Stomach smooth muscle (tissue), 2 donors: ENCODE data around the gene SGF29.
"Not testable (repeated sequence)": the region's sequence is repeated elsewhere in the genome, so short reads cannot be mapped to it uniquely, and the experiment has no call there.

Experiments
- H3K27ac ChIP-seq: one replicate; pipeline ENCODE4 v1.7.0; 2013; ENCODE audit warnings: mild to moderate bottlenecking, low read length, inconsistent platforms
- H3K27me3 ChIP-seq, 2 donors: one replicate each; pipeline ENCODE4 v1.7.0; 2013; ENCODE audit warnings: low read length in 2 of 2; ENCODE audit not compliant: insufficient read depth in 2 of 2, control insufficient read depth in 1 of 2
- H3K36me3 ChIP-seq, 2 donors: one replicate each; pipeline ENCODE4 v1.7.0; 2013; ENCODE audit warnings: low read length in 2 of 2; ENCODE audit not compliant: control insufficient read depth in 2 of 2, insufficient read depth in 2 of 2
- H3K4me1 ChIP-seq: one replicate; pipeline ENCODE4 v1.7.0; 2013; ENCODE audit warnings: low read length; ENCODE audit not compliant: control insufficient read depth, insufficient read depth
- H3K4me3 ChIP-seq, 2 donors: one replicate each; pipeline ENCODE4 v1.7.0; 2013; ENCODE audit warnings: low read length in 2 of 2
- H3K9ac ChIP-seq, 2 donors: one replicate each; pipeline ENCODE4 v1.7.0; 2013; ENCODE audit warnings: low read length in 2 of 2, mild to moderate bottlenecking in 1 of 2
- H3K9me3 ChIP-seq, 2 donors: one replicate each; pipeline ENCODE4 v1.7.0; 2013; ENCODE audit warnings: low read length in 2 of 2; ENCODE audit not compliant: control insufficient read depth in 2 of 2
- donor health status: healthy.
- donor health status: Pancreatic carcinoma.

The SGF29 gene

DNA sequence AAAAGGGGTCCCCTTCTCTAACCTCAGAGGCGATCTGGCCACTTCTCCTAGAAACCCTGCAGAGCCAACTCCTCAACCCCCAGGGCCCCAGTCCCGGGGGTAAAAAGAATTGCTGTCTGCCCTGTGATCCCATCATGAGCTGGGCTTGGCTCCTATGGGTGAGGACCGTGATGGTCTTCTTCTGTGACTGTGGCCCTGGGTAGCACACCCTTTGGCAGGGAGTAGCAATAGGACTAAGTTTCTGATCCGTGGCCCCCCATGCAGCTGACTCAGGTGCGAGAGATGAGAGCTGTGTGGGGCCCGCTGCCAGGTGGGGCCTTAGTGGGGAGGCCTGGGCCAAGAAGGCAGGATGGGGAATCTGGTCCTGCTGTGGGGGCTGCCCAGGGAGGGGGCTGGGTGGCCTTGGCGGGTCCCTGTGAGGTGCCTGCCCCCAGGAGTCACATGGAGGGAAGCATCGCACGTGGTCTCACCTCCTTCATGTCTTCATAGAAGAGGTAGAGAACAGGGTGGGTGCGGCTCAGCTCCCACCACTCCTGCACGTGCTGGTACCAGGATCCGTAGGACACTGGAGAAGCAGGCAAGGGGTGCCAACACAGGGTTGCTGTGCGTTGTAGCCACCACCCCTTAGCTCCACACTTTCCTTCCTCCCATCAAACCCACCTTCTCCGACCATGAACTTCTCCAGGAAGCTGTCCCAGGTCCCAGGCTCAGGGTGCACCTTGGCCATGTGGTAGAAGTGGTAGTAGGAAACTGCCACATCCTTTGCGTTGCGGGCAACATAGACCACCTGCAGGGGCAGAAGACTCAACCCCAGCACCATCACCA is 52.8 kb downstream of the SGF29 start:
- no peak overlapping the region for H3K4me3 ChIP-seq

DNA sequence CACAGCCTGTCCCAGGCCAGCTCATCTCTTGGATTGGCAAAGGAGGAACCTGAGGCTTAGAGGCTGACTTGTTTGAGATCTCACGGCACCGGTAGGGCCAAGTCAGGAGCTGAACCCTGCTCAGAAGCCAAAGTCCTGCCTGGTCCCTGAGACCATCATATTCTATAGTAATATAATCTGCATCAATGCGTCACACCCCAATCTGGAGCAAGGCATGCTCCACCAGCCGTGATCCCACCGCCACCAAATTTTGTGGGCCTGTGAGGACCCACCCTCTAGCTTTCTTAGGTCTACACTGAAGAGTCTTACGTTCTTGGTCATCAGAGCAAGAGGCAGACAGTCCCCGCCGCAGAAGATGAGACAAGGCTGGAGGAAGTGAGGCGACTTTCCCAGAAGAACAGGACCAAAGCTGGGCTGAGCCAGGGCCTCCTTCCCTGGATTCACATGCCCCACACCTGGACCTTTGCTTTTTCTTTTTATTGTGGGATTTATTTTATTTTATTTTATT is 53.5 kb downstream of the SGF29 start:
- H3K9me3 ChIP-seq = no peaks in the 10 kb centered on the region
- H3K4me3 ChIP-seq = no peak overlapping the region
- H3K27me3 ChIP-seq = peaks cover 0 to 18% of the 10 kb centered on the region in 2 donors
- no peak overlapping the region for H3K9ac ChIP-seq
- no peak overlapping the region for H3K27ac ChIP-seq
- H3K4me1 ChIP-seq = peaks cover 16% of the 10 kb centered on the region
- peaks cover 0 to 8% of the 10 kb centered on the region in 2 donors for H3K36me3 ChIP-seq

More for the DNA sequence above, 52.8 kb downstream of the SGF29 start:
- no peak overlapping the region for H3K9ac ChIP-seq
- peaks cover 0 to 8% of the 10 kb centered on the region in 2 donors for H3K36me3 ChIP-seq
- peaks cover 16% of the 10 kb centered on the region for H3K4me1 ChIP-seq
- H3K27me3 ChIP-seq = peaks cover 0 to 18% of the 10 kb centered on the region in 2 donors
- no peaks in the 10 kb centered on the region for H3K9me3 ChIP-seq
- no peak overlapping the region for H3K27ac ChIP-seq

DNA sequence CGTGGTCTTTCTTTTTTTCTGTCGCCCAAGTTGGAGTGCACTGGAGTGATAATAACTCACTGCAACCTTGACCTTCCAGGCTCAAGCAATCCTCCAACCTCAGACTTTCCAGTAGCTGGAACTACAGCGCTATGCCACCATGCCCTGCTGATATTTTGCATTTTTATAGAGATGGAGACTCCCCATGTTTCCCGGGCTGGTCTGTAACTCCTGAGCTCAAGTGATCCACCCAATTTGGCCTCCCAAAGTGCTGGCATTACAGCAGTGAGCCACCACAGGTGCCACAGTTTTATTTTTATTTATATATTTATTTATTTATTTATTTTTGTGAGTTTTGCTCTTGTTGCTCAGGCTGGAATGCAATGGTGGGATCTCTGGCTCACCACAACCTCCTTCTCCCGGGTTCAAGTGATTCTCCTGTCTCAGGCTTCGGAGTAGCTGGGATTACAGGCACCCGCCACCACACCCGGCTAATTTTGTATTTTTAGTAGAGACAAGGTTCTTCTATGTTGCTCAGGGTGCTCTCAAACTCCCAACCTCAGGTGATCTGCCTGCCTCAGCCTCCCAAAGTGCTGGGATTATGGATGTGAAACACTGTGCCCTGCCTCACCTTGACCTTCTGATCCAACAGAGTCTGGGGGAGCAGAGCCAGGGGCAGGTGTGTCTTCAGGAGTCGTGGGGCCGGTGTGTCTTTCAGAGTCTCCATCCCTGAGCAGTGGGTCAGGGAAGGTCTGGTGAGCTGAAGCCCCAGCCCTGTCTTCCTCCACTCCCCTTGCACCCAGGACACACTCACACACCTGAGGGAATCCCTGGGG is 54.2 kb downstream of the SGF29 start:
- Histone ChIP-seq H3K4me1 (peaks cover 16% of the 10 kb centered on the region), H3K27me3 (peaks cover 0 to 18% of the 10 kb centered on the region in 2 donors)
- H3K27ac ChIP-seq, H3K9ac ChIP-seq, H3K9me3 ChIP-seq, H3K36me3 ChIP-seq, H3K4me3 ChIP-seq: not testable (repeated sequence)

DNA sequence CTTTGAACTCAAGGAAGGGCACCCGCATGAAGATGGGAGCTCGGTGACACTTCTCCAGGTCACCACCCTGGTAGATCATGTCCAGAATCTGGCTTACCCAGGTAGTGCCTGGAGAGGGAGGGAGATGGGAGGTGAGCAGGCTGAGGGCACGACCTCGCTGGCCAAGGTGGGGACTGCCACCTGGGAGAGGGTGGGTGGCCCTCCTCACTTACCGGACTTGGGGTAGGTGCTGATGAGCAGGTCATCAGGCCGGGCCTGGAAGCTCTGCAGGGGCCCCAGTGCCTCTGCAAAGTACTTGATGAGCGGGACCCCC is 54.7 kb downstream of the SGF29 start:
- Histone ChIP-seq H3K4me1 (peaks cover 16% of the 10 kb centered on the region), H3K27me3 (peaks cover 0 to 16% of the 10 kb centered on the region in 2 donors)
- not testable (repeated sequence) for H3K9ac ChIP-seq, H3K9me3 ChIP-seq, H3K36me3 ChIP-seq, H3K27ac ChIP-seq, H3K4me3 ChIP-seq

DNA sequence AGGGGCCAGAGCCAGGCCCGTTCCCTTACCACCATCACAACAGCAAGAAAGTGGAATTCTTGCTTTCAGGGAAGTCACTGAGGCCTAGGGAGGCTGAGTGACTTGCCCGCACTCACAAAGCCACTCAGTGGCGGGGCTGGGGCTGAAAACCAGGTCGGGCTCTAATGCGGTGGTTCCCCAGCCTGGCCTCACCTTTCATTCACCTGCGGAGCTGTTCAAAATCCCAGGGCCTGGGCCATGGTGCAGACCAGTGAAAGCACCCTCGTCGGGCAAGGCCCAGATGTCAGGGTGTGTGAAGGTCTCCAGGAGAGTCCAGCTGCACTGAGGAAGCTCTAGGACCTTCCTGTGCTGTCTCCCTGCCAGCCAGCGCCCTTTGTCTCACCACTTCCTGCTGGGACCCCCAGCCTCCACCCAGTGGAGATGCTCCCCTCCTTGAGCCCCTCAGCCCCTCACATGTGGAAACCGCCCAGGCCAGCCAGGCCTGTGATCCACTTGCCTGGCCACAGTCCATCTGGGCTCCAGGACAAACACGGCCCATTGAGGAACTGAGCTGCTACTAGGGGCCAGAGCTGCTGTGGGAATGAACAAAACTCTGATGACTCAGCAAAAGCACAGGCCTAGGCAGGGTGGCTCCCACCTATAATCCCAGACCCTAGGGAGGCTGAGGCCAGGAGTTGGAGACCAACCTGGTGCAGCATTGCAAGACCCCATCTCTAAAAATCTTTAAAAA is 55.3 kb downstream of the SGF29 start:
- not testable (repeated sequence) for H3K9me3 ChIP-seq, H3K36me3 ChIP-seq
- Histone ChIP-seq H3K27ac (peak overlapping the region; percentile 24), H3K4me1 (peaks cover 16% of the 10 kb centered on the region), H3K27me3 (peaks cover 0 to 11% of the 10 kb centered on the region in 2 donors), H3K4me3 (peak overlapping the region; percentile 27 to 74), H3K9ac (peak overlapping the region in 1 of 2 donors; percentile 58)

DNA sequence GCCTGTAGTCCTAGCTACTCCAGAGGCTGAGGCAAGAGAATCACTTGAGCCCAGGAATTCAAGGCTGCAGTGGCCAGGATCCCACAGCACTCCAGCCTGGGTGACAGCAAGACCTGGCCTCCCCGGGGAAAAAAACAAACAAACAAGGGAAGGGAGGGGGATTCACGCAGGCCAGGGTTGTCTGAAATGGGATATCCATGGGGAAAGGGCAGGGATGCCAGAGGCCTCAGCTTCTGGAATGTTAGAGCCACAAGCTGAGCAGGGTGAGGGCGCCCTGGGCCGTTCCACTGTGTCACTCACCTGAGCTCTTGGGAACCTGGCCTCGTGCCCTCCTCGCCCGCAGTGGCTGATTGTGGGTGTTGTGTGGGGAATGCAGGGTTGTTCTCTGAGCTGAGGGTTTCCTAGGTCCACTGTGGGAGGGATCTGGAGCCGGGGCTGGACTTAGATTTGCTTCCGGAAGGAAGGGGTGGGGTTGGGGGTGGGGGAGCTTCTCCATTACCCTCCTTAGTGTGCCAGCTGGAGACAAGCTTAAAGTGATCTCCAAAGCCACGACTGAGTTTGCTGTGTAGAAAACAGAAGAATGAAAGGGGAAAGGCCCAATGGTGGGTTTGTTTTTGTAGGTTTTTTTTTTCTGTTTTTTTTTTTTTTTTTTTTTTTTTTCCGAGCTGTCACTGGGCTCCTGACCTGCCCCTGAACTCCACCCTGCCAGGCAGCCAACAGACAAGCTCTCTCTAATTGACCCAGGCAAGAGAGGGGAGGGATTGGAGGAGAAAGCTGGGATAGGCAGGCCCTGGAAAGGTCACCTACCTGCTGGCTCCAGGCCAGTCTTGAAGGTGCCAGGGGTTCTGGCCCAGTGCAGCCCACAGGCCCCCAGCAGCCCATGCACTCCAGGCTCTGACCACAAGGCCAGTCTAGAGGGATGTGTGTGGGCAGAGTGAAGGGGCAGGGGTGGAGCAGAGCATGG is 56.2 kb downstream of the SGF29 start, which contains the start of gene SULT1A1:
Gene SULT1A1, minus strand, starts transcription at position 414 of the 964 bp plus-strand sequence. CDS start 1,189 bp downstream, outside the sequence.
- Histone ChIP-seq H3K27me3 (peaks cover 0 to 8% of the 10 kb centered on the region in 2 donors), H3K27ac (peak within 1 kb of the TSS; percentile 24), H3K9me3 (no peaks in the 10 kb centered on the region), H3K36me3 (peaks cover 0 to 5% of the 10 kb centered on the region in 2 donors), H3K9ac (peak within 1 kb of the TSS in 1 of 2 donors; percentile 58), H3K4me3 (peak within 1 kb of the TSS; percentile 27 to 74), H3K4me1 (peaks cover 16% of the 10 kb centered on the region)

DNA sequence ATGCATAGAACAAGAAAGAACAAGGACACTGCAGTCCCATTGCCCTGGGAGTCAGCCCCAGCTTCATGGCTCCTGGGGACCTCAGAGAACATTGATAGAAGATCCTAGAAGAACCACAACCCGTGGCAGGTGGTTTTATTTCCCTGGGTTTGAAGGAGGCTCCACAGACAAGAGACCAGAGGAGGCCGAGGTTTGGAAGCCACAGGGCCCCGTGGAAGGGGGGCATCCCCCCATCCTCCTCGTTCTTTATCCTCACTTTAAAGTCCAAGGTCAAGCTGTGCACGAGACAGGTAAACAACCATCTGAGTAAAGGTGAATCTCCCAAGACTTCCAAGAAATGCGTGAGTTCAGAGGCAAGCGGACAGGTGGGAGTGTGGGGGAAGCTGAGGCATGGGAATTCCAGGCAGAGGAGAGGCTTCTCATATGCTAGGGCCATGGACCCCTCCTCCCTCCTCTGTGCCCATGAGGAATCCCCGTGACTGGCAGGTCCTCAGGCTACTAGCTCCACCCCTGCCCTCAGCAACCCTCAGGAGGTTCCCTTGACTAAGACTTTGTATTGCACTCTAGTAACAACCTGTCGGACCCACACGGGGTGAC is 57.0 kb downstream of the SGF29 start:
- Histone ChIP-seq H3K36me3 (peaks cover 0 to 5% of the 10 kb centered on the region in 2 donors), H3K4me1 (peaks cover 16% of the 10 kb centered on the region), H3K4me3 (peak overlapping the region in 1 of 2 donors; percentile 54), H3K9ac (peak overlapping the region in 1 of 2 donors; percentile 47), H3K27me3 (peaks cover 0 to 8% of the 10 kb centered on the region in 2 donors), H3K9me3 (no peaks in the 10 kb centered on the region), H3K27ac (no peak overlapping the region)

DNA sequence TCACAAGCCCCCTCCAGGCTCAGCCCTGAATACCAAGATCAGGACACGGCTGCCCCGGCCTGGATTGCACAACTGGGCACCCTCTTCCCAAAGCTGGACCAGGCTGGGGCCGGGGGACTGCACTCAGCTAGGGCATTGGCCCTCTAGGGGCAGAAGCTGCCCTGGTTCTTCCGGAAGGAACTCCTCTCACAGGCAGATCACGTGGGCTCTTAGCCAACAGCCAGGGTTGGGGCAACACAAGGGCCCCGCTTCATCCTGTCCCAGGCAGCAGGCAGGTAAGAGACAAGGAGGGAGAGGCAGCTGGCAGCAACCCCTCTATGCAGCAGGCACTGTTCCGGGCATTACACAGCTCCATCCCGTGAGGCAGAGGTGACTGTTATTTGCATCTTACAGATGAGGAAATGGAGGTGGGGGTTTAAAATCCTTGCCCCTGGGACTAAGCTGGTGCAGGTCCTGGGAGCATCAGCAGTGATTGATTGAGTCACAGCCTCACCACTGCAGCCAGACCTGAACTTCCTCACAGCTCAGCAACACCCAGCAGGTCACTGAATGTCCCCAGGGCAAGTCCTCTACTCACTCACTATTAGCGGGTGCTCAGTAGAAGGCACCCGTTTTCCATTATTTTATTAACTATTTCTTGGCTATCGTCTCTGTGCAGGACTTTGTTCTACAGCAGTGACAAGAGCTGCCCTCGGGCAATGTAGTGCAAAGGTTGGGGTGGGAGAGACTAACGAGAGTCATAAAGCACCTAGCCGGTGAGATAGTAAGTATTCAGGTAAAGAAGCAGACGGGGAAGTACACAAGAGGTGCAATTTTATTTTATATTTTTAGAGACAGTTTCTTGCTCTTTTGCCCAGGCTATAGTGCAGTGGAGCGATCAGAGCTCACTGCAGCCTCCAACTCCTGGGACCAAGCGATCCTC is 58.9 kb downstream of the SGF29 start:
- not testable (repeated sequence) for H3K4me3 ChIP-seq, H3K27me3 ChIP-seq, H3K9ac ChIP-seq, H3K36me3 ChIP-seq, H3K9me3 ChIP-seq, H3K27ac ChIP-seq
- peaks cover 16% of the 10 kb centered on the region for H3K4me1 ChIP-seq

DNA sequence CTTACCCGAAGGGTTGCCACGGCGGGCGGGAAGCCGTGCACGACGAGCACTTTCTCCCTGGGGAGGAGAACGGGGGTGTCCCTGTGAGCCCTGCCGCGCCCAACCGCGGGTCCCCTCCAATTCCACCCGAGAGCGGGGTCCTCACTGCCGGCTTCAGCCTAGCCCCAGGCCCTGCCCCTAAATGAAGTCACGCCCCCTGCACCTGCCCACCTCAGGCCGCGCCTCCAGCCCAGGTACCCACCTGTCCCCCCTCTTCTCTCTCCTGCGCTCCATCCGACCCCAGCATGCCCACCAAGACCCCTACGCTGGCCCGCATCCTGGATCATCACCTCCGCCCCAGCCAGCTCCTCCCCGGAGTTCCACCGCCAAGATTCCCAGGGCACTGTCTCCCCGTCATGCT is 60.2 kb downstream of the SGF29 start:
- not testable (repeated sequence) for H3K27me3 ChIP-seq, H3K4me3 ChIP-seq, H3K36me3 ChIP-seq, H3K9ac ChIP-seq, H3K9me3 ChIP-seq, H3K27ac ChIP-seq
- H3K4me1 ChIP-seq = peaks cover 16% of the 10 kb centered on the region
